Ascending aorta (tissue), 2 donors: ENCODE results near the gene KCNJ11. TPM values are rescaled to one million over a fixed set of nuclear protein-coding genes. Genes with fewer than 3 reads are reported as not detected.

Source experiments
- DNase-seq, 2 donors: peaks; one replicate each; pipeline ENCODE4 v3.0.0-alpha.2; 2019; ENCODE audit warnings: low spot score in 2 of 2
- H3K27ac ChIP-seq, 2 donors: fragments of 200-600 bp; sonication (generic); one replicate each; pipeline ENCODE4 v1.5.1; 2016 to 2017; ENCODE audit warnings: mild to moderate bottlenecking in 1 of 2
- H3K27me3 ChIP-seq: fragments of 200-600 bp; sonication (generic); one replicate; pipeline ENCODE4 v1.5.1; 2017
- H3K36me3 ChIP-seq, 2 donors: fragments of 200-600 bp; sonication (generic); one replicate each; pipeline ENCODE4 v1.5.1; 2016
- H3K4me1 ChIP-seq, 2 donors: fragments of 200-600 bp; sonication (generic); one replicate each; pipeline ENCODE4 v1.5.1; 2016 to 2017; ENCODE audit warnings: mild to moderate bottlenecking in 1 of 2
- H3K4me3 ChIP-seq, 2 donors: fragments of 200-600 bp; sonication (generic); one replicate each; pipeline ENCODE4 v1.5.1; 2016 to 2017; ENCODE audit warnings: mild to moderate bottlenecking in 1 of 2
- H3K9me3 ChIP-seq, 2 donors: fragments of 200-600 bp; sonication (generic); one replicate each; pipeline ENCODE4 v1.5.1; 2016
- intact Hi-C: fragments of 100-400 bp; cut with DNase I; formaldehyde crosslinking; loops from one replicate; pipeline ENCODE4 v1.15.1; 2023
- total RNA-seq: library from RNA; depleted of rRNA; stranded (reverse); fragments of >200 nt; gene quantifications from one replicate; pipeline ENCODE4 v1.1.0, GENCODE V29; 2016
- TF ChIP-seq, protein P1 (sequence below), 3 experiments: fragments of 200-600 bp in 2 of 3; fragments of 450-650 bp in 1 of 3; sonication (generic) in 2 of 3; IDR thresholded peaks; one replicate each; pipeline ENCODE4 v1.5.1; 2016 to 2019; ENCODE audit warnings: antibody characterized with exemption in 3 of 3, mild to moderate bottlenecking in 1 of 3, moderate library complexity in 1 of 3

KCNJ11 gene
- total RNA-seq, 1 donor from 2014 or later, result not detected

GRCh38 chr11:17399236-17399635, 10.8 kb upstream of the KCNJ11 start:
- H3K4me1 ChIP-seq, result no peaks in the 10 kb centered on the region

GRCh38 chr11:17397311-17398002, 9.0 kb upstream of the KCNJ11 start:
- TF ChIP-seq, protein P1, sequence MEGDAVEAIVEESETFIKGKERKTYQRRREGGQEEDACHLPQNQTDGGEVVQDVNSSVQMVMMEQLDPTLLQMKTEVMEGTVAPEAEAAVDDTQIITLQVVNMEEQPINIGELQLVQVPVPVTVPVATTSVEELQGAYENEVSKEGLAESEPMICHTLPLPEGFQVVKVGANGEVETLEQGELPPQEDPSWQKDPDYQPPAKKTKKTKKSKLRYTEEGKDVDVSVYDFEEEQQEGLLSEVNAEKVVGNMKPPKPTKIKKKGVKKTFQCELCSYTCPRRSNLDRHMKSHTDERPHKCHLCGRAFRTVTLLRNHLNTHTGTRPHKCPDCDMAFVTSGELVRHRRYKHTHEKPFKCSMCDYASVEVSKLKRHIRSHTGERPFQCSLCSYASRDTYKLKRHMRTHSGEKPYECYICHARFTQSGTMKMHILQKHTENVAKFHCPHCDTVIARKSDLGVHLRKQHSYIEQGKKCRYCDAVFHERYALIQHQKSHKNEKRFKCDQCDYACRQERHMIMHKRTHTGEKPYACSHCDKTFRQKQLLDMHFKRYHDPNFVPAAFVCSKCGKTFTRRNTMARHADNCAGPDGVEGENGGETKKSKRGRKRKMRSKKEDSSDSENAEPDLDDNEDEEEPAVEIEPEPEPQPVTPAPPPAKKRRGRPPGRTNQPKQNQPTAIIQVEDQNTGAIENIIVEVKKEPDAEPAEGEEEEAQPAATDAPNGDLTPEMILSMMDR (IDR thresholded peaks at IDR 0.05), result no peak
- no peaks in the 10 kb centered on the region for H3K27me3 ChIP-seq
- H3K27ac ChIP-seq, result no peak overlapping the region
- intact Hi-C loops, result no loop called here
- H3K36me3 ChIP-seq, result no peaks in the 10 kb centered on the region
- no peak for DNase-seq
- H3K4me1 ChIP-seq, result no peaks in the 10 kb centered on the region
- H3K4me3 ChIP-seq, result no peak overlapping the region
- H3K9me3 ChIP-seq, result no peaks in the 10 kb centered on the region

More at GRCh38 chr11:17399236-17399635, 10.8 kb upstream of the KCNJ11 start:
- Histone ChIP-seq H3K9me3 (no peaks in the 10 kb centered on the region), H3K36me3 (no peaks in the 10 kb centered on the region), H3K4me3 (no peak overlapping the region), H3K27ac (no peak overlapping the region), H3K27me3 (no peaks in the 10 kb centered on the region)
- intact Hi-C loops, result no loop called here
- TF ChIP-seq, protein P1 (IDR thresholded peaks at IDR 0.05), result no peak
- no peak for DNase-seq

DNA sequence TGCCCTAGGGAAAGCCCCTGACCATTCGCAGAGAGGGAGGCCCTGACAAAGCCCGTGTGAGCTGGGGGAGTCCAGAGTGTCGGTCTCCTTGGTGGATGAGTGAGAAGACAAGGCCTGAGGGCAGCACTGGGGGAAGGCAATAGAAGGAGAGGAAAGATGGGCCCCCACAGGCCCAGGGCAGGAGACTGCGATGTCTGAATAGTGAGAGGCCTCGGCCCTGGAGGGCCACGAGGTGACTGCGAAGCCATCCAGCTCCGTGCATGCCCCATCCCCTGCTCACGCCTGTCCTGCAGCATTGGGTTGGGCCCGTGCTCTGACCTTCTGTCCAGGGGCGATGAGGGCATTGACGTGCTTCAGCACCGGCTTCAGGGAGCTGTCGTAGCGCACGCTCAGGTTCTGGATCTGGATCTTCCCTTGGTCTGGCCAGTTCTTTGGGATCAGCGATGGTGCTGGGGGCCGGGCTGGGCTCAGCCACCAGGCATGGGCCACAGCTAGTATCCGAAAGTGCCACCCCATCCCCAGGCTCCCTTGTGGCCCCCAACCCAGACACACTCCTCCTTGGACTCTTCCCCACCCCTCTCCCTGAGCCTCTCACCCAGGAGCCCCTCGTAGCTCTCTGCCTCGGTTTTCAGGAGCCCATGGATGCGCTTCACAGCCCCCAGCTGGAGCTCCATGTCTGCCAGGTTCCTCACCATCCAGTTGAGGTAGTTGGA, 8.3 kb upstream of the KCNJ11 start:
- Histone ChIP-seq H3K27me3 (no peaks in the 10 kb centered on the region), H3K4me1 (no peaks in the 10 kb centered on the region), H3K4me3 (no peak overlapping the region), H3K9me3 (no peaks in the 10 kb centered on the region), H3K27ac (no peak overlapping the region), H3K36me3 (no peaks in the 10 kb centered on the region)
- intact Hi-C loops, result no loop called here
- TF ChIP-seq, protein P1 (IDR thresholded peaks at IDR 0.05), result no peak
- no peak for DNase-seq

DNA sequence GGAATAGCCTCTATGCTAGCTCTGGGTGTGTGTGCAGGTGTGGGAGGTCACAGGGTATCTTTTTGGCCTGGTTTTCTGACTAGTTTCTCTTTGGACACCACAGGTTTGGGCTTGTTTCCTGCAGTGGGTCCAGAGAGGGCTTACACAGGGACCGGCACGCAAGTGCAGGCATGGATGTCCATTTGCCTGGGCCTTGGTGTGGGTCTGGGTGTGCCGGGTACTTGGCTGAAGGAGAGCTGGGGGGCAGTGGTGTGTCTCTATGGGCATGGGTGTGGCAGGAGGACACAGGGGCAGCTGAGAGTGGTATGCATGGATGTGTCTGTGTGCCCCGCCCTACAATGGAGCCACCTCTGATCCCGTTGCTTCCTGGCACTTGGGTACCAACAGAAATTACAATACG, 7.5 kb upstream of the KCNJ11 start:
- Histone ChIP-seq H3K4me3 (no peak overlapping the region), H3K9me3 (no peaks in the 10 kb centered on the region), H3K36me3 (no peaks in the 10 kb centered on the region), H3K27me3 (no peaks in the 10 kb centered on the region), H3K27ac (no peak overlapping the region), H3K4me1 (no peaks in the 10 kb centered on the region)
- intact Hi-C loops, result no loop called here
- DNase-seq, result no peak
- TF ChIP-seq, protein P1 (IDR thresholded peaks at IDR 0.05), result no peak

DNA sequence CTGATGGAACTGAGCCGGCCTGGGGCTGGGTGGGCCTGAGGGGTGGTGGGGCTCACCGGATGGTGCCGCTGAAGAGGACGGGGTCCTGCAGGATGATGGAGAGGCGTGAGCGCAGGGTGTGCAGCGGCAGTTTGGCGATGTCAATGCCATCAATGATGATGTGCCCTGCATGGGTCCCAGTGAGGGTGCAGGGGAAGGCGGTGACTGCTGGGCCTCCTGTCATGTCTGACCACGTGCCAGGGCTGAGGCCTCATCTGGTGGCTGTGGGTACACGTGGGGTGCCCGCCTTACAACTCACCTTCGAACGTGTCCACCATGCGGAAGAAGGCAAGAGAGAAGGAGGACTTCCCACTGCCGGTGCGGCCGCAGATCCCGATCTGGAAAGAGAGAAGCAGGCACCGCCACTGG, 7.1 kb upstream of the KCNJ11 start:
- H3K4me1 ChIP-seq, result no peaks in the 10 kb centered on the region
- DNase-seq, result no peak
- intact Hi-C loops, result no loop called here
- no peak overlapping the region for H3K4me3 ChIP-seq
- no peak overlapping the region for H3K27ac ChIP-seq
- no peaks in the 10 kb centered on the region for H3K27me3 ChIP-seq
- no peaks in the 10 kb centered on the region for H3K36me3 ChIP-seq
- no peaks in the 10 kb centered on the region for H3K9me3 ChIP-seq
- TF ChIP-seq, protein P1 (IDR thresholded peaks at IDR 0.05), result no peak
